Heart right ventricle (tissue), 16 donors: ENCODE data around the gene SNRK. TPM values are rescaled to one million over a fixed set of nuclear protein-coding genes. Genes with fewer than 3 reads are reported as not detected.
A peak's percentile ranks its signal among the peaks of the same experiment; 100 is the strongest.

Experiments
- ATAC-seq, 8 donors: fragments of 200-7000 bp; cut with Tn5 transposase; one replicate each; pipeline ENCODE4 v1.9.1; 2020; ENCODE audit warnings: mild to moderate bottlenecking in 8 of 8, moderate library complexity in 8 of 8, moderate number of reproducible peaks in 1 of 8
- DNase-seq, 2 donors: peaks; one replicate each; pipeline ENCODE4 v3.0.0-alpha.2; 2020
- H3K27ac ChIP-seq, 10 donors: fragments of 200-600 bp; sonication (generic) in 2 of 10; one replicate each; pipeline versions ENCODE4 v1.5.0 to v1.8.0; 2020 to 2022; ENCODE audit warnings: mild to moderate bottlenecking in 3 of 10
- H3K27me3 ChIP-seq, 7 donors: fragments of 200-600 bp; one replicate each; pipeline ENCODE4 v1.8.0; 2021 to 2022; ENCODE audit warnings: mild to moderate bottlenecking in 2 of 7
- H3K36me3 ChIP-seq, 9 donors: fragments of 200-600 bp; sonication (generic) in 1 of 9; one replicate each; pipeline versions ENCODE4 v1.5.0 to v1.8.0; 2020 to 2022; ENCODE audit warnings: mild to moderate bottlenecking in 2 of 9
- H3K4me1 ChIP-seq, 9 donors: fragments of 200-600 bp; sonication (generic) in 1 of 9; one replicate each; pipeline versions ENCODE4 v1.5.0 to v1.8.0; 2020 to 2022; ENCODE audit warnings: mild to moderate bottlenecking in 4 of 9
- H3K4me3 ChIP-seq, 10 donors: fragments of 200-600 bp; sonication (generic) in 2 of 10; one replicate each; pipeline versions ENCODE4 v1.5.0 to v1.8.0; 2020 to 2022; ENCODE audit warnings: mild to moderate bottlenecking in 7 of 10, moderate library complexity in 2 of 10
- H3K9me3 ChIP-seq, 11 donors: fragments of 200-600 bp in 10 of 11; sonication (generic) in 2 of 11; one replicate each; pipeline versions ENCODE4 v1.5.0 to v1.8.0; 2013 to 2022; ENCODE audit warnings: mild to moderate bottlenecking in 2 of 11, control low read depth in 1 of 11, moderate library complexity in 1 of 11
- WGBS, 2 donors: extraction: QIAGEN DNeasy Blood & Tissue Kit; methylation state at CpG; one replicate each; pipeline ENCODE4 v1.1.7; 2013; ENCODE audit warnings: inconsistent platforms in 1 of 2; 5-methylcytosine and 5-hydroxymethylcytosine counted together
- intact Hi-C, 10 donors: fragments of 100-400 bp; cut with DNase I; formaldehyde crosslinking; loops; one replicate each; pipeline versions ENCODE4 v1.11.1 to v1.14.2; 2022
- polyA plus RNA-seq, 2 donors: library from polyadenylated mRNA; stranded (reverse); fragments of 200-250 nt; gene quantifications; one replicate each; pipeline ENCODE4 v1.2.3, GENCODE V29; 2013
- total RNA-seq, 10 donors: library from RNA; stranded (reverse); fragmentation: NEBNext Ultra II Directional in 3 of 10; extraction: Animal tissue kit (Norgen Biotek cat#: 25700) in 3 of 10; gene quantifications; one replicate each; pipeline versions ENCODE4 v1.2.1 to v1.2.4, GENCODE V29; 2021 to 2023
- TF ChIP-seq, protein P1 (sequence below), 9 donors: fragments of 200-600 bp; sonication (generic) in 2 of 9; IDR thresholded peaks; one replicate each; pipeline versions ENCODE4 v1.5.0 to v1.8.0; 2021 to 2022; ENCODE audit warnings: antibody characterized with exemption in 9 of 9, mild to moderate bottlenecking in 5 of 9, moderate library complexity in 1 of 9
- donor health status: Arrhythmogenic right ventricular cardiomyopathy.
- donor health status: ischemic (EF 13 %, LVEDD 7.1; RV severe dilation, severe dysfunction).
- donor health status: healthy with polysubstance abuse.
- donor health status: DM: no; HTN: yes; CAD: no.
- donor health status: DM: no; HTN: no; CAD: no.
- donor health status: ischemic (EF 25% LVEDD 6.9; RV normal size, moderate dysfunction).
- donor health status: ischemic (EF 25% LVEDD 5.7; RV mildly dilated, moderate dysfunction).
- donor health status: healthy.
- donor health status: DM: yes; HTN: yes; CAD: no.
- donor health status: Ischemic cardiomyopathy.
- donor health status: ischemic (EF 35%, LVEDD 5.7; RV mildly dilated, moderate dysfunction).
- donor health status: nonischemic (EF 11% LVEDD 7.7; RV severe dilation, severe dysfunction).
- donor health status: DM: yes; HTN: yes; CAD: no.
- donor health status: PGD.
- donor health status: ischemic (EF 29% LVEDD 5.4; RV normal size, mild dysfunction).
- donor health status: nonischemic (EF 23%, LVEDD 6.1; RV moderate dilation, normal function).

SNRK gene
- total and polyA plus RNA-seq, 12 donors, result 11.4 to 51.9 (median 27.8) TPM

DNA sequence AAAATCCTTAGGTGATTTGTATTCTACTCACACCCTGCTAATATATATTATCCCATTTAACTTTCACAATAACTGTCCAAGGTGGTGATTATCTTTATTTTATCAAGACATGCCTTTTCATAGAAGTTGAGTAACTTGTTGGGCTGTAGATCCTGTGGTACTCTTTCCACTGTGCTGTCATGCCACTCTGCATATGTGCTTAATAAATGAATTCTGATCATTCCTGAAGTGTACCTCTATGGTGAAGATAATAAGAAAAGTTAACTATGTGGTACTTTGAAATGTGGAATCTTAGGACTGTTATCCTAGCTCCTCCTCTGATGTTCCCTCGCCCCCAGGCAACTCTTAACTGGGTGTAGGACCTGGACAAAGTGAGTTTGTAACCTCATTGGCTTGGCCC lies 5.2 kb downstream of the SNRK start:
- Histone ChIP-seq H3K27me3 (no peaks in the 10 kb centered on the region), H3K4me3 (peak overlapping the region in 4 of 10 donors; percentile 60 to 72 (median 67)), H3K9me3 (no peaks in the 10 kb centered on the region), H3K4me1 (peaks cover 19 to 93% (median 80%) of the 10 kb centered on the region in 9 donors), H3K27ac (peak overlapping the region in 7 of 10 donors; percentile 30 to 95 (median 92)), H3K36me3 (peaks cover 0 to 20% (median 0%) of the 10 kb centered on the region in 9 donors)
- TF ChIP-seq, protein P1, sequence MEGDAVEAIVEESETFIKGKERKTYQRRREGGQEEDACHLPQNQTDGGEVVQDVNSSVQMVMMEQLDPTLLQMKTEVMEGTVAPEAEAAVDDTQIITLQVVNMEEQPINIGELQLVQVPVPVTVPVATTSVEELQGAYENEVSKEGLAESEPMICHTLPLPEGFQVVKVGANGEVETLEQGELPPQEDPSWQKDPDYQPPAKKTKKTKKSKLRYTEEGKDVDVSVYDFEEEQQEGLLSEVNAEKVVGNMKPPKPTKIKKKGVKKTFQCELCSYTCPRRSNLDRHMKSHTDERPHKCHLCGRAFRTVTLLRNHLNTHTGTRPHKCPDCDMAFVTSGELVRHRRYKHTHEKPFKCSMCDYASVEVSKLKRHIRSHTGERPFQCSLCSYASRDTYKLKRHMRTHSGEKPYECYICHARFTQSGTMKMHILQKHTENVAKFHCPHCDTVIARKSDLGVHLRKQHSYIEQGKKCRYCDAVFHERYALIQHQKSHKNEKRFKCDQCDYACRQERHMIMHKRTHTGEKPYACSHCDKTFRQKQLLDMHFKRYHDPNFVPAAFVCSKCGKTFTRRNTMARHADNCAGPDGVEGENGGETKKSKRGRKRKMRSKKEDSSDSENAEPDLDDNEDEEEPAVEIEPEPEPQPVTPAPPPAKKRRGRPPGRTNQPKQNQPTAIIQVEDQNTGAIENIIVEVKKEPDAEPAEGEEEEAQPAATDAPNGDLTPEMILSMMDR (IDR thresholded peaks at IDR 0.05), result no peak
- WGBS, 2 donors, result 86 to 91% methylated on average over 1 of the region's 1 CpG
- DNase-seq (no peak), ATAC-seq (no peak)
- intact Hi-C loops, result loop anchor here in 3 of 10 donors (5.0 kb wide), 3 partner anchors 46 to 211 kb away; no protein-coding TSS in a partner anchor

DNA sequence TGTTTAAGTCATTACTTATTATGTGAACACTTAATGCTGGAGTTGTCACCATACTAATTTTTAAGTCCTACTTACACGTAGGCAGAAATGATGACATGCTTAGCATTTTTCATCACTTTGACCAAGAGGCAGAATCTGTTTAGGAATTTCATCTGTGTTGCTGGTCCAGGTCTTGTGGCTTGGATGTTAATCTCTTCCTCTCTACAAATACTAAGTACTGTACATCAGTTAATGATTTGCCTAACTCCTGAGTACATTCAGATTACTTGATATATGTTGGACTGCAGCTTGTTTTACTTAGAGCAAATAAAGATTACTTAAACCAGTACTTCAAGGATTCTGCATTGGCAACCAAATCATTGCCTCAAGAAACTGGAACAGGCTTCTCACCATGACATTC lies 8.6 kb downstream of the SNRK start:
- Histone ChIP-seq H3K36me3 (peaks cover 0 to 28% (median 0%) of the 10 kb centered on the region in 9 donors), H3K9me3 (no peaks in the 10 kb centered on the region), H3K27ac (peak overlapping the region in 3 of 10 donors; percentile 3 to 65 (median 42)), H3K4me1 (peaks cover 16 to 100% (median 100%) of the 10 kb centered on the region in 9 donors), H3K27me3 (no peaks in the 10 kb centered on the region), H3K4me3 (no peak overlapping the region)
- TF ChIP-seq, protein P1 (IDR thresholded peaks at IDR 0.05), result no peak
- intact Hi-C loops, result loop anchor here in 3 of 10 donors (5.0 kb wide), 3 partner anchors 42 to 207 kb away; no protein-coding TSS in a partner anchor
- WGBS, 2 donors, result 27 to 34% methylated on average over 1 of the region's 1 CpG
- ATAC-seq (no peak), DNase-seq (no peak)

DNA sequence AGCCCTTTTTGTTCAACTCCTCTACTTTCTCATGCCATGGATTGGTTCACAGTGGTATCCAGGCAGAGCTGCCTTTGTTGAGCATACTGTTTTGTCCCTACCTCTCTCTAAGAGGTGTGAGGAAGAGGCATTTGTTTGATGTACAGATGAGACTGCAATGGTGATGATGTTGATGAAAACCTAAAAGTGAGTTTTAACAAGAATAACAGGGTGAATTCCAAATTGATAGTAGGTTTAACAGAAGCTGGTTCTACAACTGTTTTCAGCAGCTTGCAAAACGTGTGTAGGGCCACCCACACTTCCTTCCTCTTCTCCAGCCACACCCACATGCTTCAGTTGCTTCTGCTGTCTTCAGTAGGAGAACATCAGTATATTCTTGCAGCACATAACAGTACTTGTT lies 10.2 kb downstream of the SNRK start:
- TF ChIP-seq, protein P1 (IDR thresholded peaks at IDR 0.05), result no peak
- intact Hi-C loops, result no loop called here
- WGBS, 2 donors, result 4 to 14% methylated on average over 1 of the region's 1 CpG
- peaks cover 0 to 27% (median 0%) of the 10 kb centered on the region in 9 donors for H3K36me3 ChIP-seq
- H3K27me3 ChIP-seq, result no peaks in the 10 kb centered on the region
- H3K27ac ChIP-seq, result peak overlapping the region in 4 of 10 donors; percentile 1 to 65 (median 20)
- peak overlapping the region in 3 of 10 donors; percentile 6 to 23 (median 6) for H3K4me3 ChIP-seq
- peak in 5 of 8 donors; percentile 42 to 70 (median 59) for ATAC-seq
- no peak for DNase-seq
- peaks cover 11 to 100% (median 97%) of the 10 kb centered on the region in 9 donors for H3K4me1 ChIP-seq
- no peaks in the 10 kb centered on the region for H3K9me3 ChIP-seq

DNA sequence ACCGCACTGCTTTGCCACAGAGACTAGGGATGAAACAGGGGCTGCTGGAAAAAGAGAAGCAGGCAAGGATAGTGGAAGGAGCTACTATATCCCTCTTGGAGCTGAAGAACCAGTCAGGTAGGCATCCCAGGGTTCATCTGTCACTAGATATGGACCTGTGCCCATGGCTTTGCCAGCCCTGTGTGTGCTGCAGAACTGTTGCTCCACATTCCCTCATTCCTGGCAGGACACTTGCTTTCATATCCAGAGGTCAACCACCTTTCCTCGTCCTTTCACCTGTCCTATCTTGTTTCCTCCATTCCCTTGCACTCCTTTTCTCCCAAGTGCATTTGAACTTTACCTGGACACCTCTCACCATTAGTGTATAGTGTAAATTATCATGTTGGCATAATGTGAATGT lies 12.0 kb downstream of the SNRK start:
- ATAC-seq (peak in 7 of 8 donors; percentile 31 to 88 (median 75)), DNase-seq (no peak)
- peaks cover 0 to 35% (median 4%) of the 10 kb centered on the region in 9 donors for H3K36me3 ChIP-seq
- H3K4me3 ChIP-seq, result no peak overlapping the region
- peak overlapping the region in 9 of 10 donors; percentile 23 to 65 (median 30) for H3K27ac ChIP-seq
- intact Hi-C loops, result no loop called here
- 51 to 76% methylated on average over 2 of the region's 2 CpGs for WGBS, 2 donors
- no peaks in the 10 kb centered on the region for H3K27me3 ChIP-seq
- TF ChIP-seq, protein P1 (IDR thresholded peaks at IDR 0.05), result no peak
- peaks cover 6 to 99% (median 88%) of the 10 kb centered on the region in 9 donors for H3K4me1 ChIP-seq
- no peaks in the 10 kb centered on the region for H3K9me3 ChIP-seq
